ENCODE measurements around the gene COL4A6.

DNA sequence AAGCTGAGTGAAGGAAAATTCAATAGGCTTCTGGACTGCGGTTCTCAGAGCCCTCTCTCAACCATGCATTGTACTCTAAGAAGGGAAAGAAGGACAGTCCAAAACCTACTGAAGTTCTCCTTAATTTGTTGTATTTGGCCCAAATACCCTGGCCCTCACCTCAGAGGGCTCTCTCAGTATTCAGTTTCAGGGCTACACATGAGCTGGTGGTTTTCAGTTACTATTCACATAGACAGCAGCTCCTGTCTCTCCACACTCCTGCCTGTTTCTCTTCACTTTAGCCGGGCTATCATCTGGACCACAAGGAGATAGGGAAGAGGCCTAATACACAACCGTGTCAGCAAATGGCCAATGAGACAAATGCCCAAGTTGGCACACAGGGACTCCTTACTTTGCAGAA, 280.6 kb downstream of the COL4A6 start:
- TF ChIP-seq, protein P1, sequence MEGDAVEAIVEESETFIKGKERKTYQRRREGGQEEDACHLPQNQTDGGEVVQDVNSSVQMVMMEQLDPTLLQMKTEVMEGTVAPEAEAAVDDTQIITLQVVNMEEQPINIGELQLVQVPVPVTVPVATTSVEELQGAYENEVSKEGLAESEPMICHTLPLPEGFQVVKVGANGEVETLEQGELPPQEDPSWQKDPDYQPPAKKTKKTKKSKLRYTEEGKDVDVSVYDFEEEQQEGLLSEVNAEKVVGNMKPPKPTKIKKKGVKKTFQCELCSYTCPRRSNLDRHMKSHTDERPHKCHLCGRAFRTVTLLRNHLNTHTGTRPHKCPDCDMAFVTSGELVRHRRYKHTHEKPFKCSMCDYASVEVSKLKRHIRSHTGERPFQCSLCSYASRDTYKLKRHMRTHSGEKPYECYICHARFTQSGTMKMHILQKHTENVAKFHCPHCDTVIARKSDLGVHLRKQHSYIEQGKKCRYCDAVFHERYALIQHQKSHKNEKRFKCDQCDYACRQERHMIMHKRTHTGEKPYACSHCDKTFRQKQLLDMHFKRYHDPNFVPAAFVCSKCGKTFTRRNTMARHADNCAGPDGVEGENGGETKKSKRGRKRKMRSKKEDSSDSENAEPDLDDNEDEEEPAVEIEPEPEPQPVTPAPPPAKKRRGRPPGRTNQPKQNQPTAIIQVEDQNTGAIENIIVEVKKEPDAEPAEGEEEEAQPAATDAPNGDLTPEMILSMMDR (IDR thresholded peaks at IDR 0.05; ENCODE audit: poor library complexity), result no peak
- TF ChIP-seq EZH2 (IDR thresholded peaks at IDR 0.05; ENCODE audit: borderline replicate concordance), result no peak
- no peak for TF ChIP-seq EZH2phosphoT487 (IDR thresholded peaks at IDR 0.05; ENCODE audit: low read depth, severe bottlenecking, unreplicated experiment)

All from hepatocyte (in vitro differentiated cells).